Heart left ventricle (tissue), 16 donors: ENCODE results near the gene RUNX3. TPM values are rescaled to one million over a fixed set of nuclear protein-coding genes. Genes with fewer than 3 reads are reported as not detected.

ENCODE experiments used
- ATAC-seq, 4 donors: fragments of 200-7000 bp; cut with Tn5 transposase; one replicate each; pipeline ENCODE4 v1.9.1; 2020 to 2022; ENCODE audit warnings: moderate library complexity in 4 of 4, mild to moderate bottlenecking in 3 of 4, moderate number of reproducible peaks in 1 of 4
- DNase-seq, 5 donors: peaks; one replicate each; pipeline ENCODE4 v3.0.0-alpha.2; 2020
- H3K27ac ChIP-seq, 12 donors: fragments of 200-600 bp; sonication (generic) in 4 of 12; one replicate each; pipeline versions ENCODE4 v1.5.0 to v1.8.0; 2016 to 2022; ENCODE audit warnings: mild to moderate bottlenecking in 2 of 12
- H3K27me3 ChIP-seq, 9 donors: fragments of 200-600 bp; sonication (generic) in 2 of 9; one replicate each; pipeline versions ENCODE4 v1.5.1 to v1.8.0; 2016 to 2022; ENCODE audit warnings: mild to moderate bottlenecking in 3 of 9
- H3K36me3 ChIP-seq, 9 donors: fragments of 200-600 bp; sonication (generic) in 2 of 9; one replicate each; pipeline versions ENCODE4 v1.5.0 to v1.8.0; 2018 to 2022; ENCODE audit warnings: mild to moderate bottlenecking in 2 of 9
- H3K4me1 ChIP-seq, 12 donors: fragments of 200-600 bp; sonication (generic) in 4 of 12; one replicate each; pipeline versions ENCODE4 v1.5.0 to v1.8.0; 2016 to 2022; ENCODE audit warnings: mild to moderate bottlenecking in 3 of 12
- H3K4me3 ChIP-seq, 12 donors: fragments of 200-600 bp; sonication (generic) in 4 of 12; one replicate each; pipeline versions ENCODE4 v1.5.0 to v1.8.0; 2017 to 2022; ENCODE audit warnings: mild to moderate bottlenecking in 9 of 12, moderate library complexity in 4 of 12
- H3K9me3 ChIP-seq, 12 donors: fragments of 200-600 bp; sonication (generic) in 4 of 12; one replicate each; pipeline versions ENCODE4 v1.5.0 to v1.8.0; 2016 to 2022; ENCODE audit warnings: mild to moderate bottlenecking in 1 of 12
- CTCF ChIP-seq, 12 donors: fragments of 200-600 bp; sonication (generic) in 4 of 12; IDR thresholded peaks; one replicate each; pipeline versions ENCODE4 v1.5.0 to v1.8.0; 2018 to 2022; ENCODE audit warnings: antibody characterized with exemption in 12 of 12, mild to moderate bottlenecking in 5 of 12
- POLR2A ChIP-seq, 2 donors: fragments of 450-650 bp; IDR thresholded peaks; one replicate each; pipeline ENCODE4 v1.6.1; 2017; ENCODE audit warnings: antibody characterized with exemption in 2 of 2, mild to moderate bottlenecking in 2 of 2, moderate library complexity in 2 of 2
- WGBS, 4 donors: extraction: QIAGEN DNeasy Blood & Tissue Kit in 2 of 4; methylation state at CpG; one replicate each; pipeline versions ENCODE4 v1.1.5 to v1.1.7; 2013 to 2018; 5-methylcytosine and 5-hydroxymethylcytosine counted together
- intact Hi-C, 10 donors: fragments of 100-400 bp; cut with DNase I; formaldehyde crosslinking; loops; one replicate each; pipeline versions ENCODE4 v1.11.1 to v1.14.2; 2022
- polyA plus RNA-seq, 2 donors: library from polyadenylated mRNA; stranded (reverse); fragments of 200-250 nt; gene quantifications; one replicate each; pipeline ENCODE4 v1.2.3, GENCODE V29; 2013
- total RNA-seq, 9 donors: library from RNA; depleted of rRNA in 2 of 9; stranded (reverse); fragments of >200 nt in 2 of 9; fragmentation: NEBNext Ultra II Directional in 3 of 9; extraction: Animal tissue kit (Norgen Biotek cat#: 25700) in 3 of 9; gene quantifications; one replicate each; pipeline versions ENCODE4 v1.1.0 to v1.2.4, GENCODE V29; 2016 to 2023
- donor health status: ischemic (EF 13 %, LVEDD 7.1; RV severe dilation, severe dysfunction).
- donor health status: healthy with polysubstance abuse.
- donor health status: DM: no; HTN: yes; CAD: no.
- donor health status: DM: no; HTN: no; CAD: no.
- donor health status: ischemic (EF 25% LVEDD 6.9; RV normal size, moderate dysfunction).
- donor health status: ischemic (EF 25% LVEDD 5.7; RV mildly dilated, moderate dysfunction).
- donor health status: healthy.
- donor health status: DM: yes; HTN: yes; CAD: no.
- donor health status: ischemic (EF 35%, LVEDD 5.7; RV mildly dilated, moderate dysfunction).
- donor health status: nonischemic (EF 11% LVEDD 7.7; RV severe dilation, severe dysfunction).
- donor health status: DM: yes; HTN: yes; CAD: no.
- donor health status: PGD.
- donor health status: ischemic (EF 29% LVEDD 5.4; RV normal size, mild dysfunction).
- donor health status: nonischemic (EF 23%, LVEDD 6.1; RV moderate dilation, normal function).

The RUNX3 gene
- total and polyA plus RNA-seq, 11 donors = 0.21 to 8.7 (median 0.38) TPM

- H3K4me3 ChIP-seq = no peak overlapping the region
- TF ChIP-seq POLR2A (IDR thresholded peaks at IDR 0.05) (no peak), CTCF (IDR thresholded peaks at IDR 0.05) (no peak)
- no peak overlapping the region for H3K27ac ChIP-seq
- 89 to 94% (median 93%) methylated on average over 15 to 16 of the region's 16 CpGs for WGBS, 4 donors
- peaks cover 0 to 8% (median 0%) of the 10 kb centered on the region in 9 donors for H3K27me3 ChIP-seq
- H3K4me1 ChIP-seq = peaks cover 0 to 33% (median 2%) of the 10 kb centered on the region in 12 donors
- DNase-seq = no peak
- intact Hi-C loops = no loop called here
- H3K9me3 ChIP-seq = no peaks in the 10 kb centered on the region
- peaks cover 0 to 16% (median 0%) of the 10 kb centered on the region in 9 donors for H3K36me3 ChIP-seq
- no peak for ATAC-seq
Measured at GRCh38 chr1:24917327-24918074, 12.6 kb downstream of the RUNX3 start.

- 72 to 82% (median 76%) methylated on average over 13 to 21 of the region's 21 CpGs for WGBS, 4 donors
- intact Hi-C loops = no loop called here
- ATAC-seq (no peak), DNase-seq (no peak)
- no peaks in the 10 kb centered on the region for H3K9me3 ChIP-seq
- TF ChIP-seq POLR2A (IDR thresholded peaks at IDR 0.05) (no peak), CTCF (IDR thresholded peaks at IDR 0.05) (no peak)
- H3K4me1 ChIP-seq = peaks cover 0 to 30% (median 2%) of the 10 kb centered on the region in 12 donors
- H3K36me3 ChIP-seq = peaks cover 0 to 16% (median 0%) of the 10 kb centered on the region in 9 donors
- peak overlapping the region in 1 of 12 donors; percentile 49 for H3K27ac ChIP-seq
- H3K27me3 ChIP-seq = peaks cover 0 to 8% (median 0%) of the 10 kb centered on the region in 9 donors
- no peak overlapping the region for H3K4me3 ChIP-seq
Measured at GRCh38 chr1:24915816-24916602, 14.1 kb downstream of the RUNX3 start.

GRCh38 chr1:24914226-24915069 is 15.6 kb downstream of the RUNX3 start:
- peaks cover 0 to 8% (median 0%) of the 10 kb centered on the region in 9 donors for H3K27me3 ChIP-seq
- H3K9me3 ChIP-seq = no peaks in the 10 kb centered on the region
- DNase-seq (no peak), ATAC-seq (peak in 2 of 4 donors; percentile 41 to 44)
- no peak for TF ChIP-seq CTCF (IDR thresholded peaks at IDR 0.05)
- no peak for TF ChIP-seq POLR2A (IDR thresholded peaks at IDR 0.05)
- intact Hi-C loops = no loop called here
- WGBS, 4 donors = 42 to 80% (median 53%) methylated on average over 11 to 33 of the region's 33 CpGs
- H3K27ac ChIP-seq = peak overlapping the region in 1 of 12 donors; percentile 49
- H3K4me1 ChIP-seq = peaks cover 0 to 20% (median under 1%) of the 10 kb centered on the region in 12 donors
- H3K4me3 ChIP-seq = no peak overlapping the region
- peaks cover 0 to 16% (median 0%) of the 10 kb centered on the region in 9 donors for H3K36me3 ChIP-seq
